GM10248 (cell line): ENCODE data around the gene TFCP2L1.

Experiments used
- CTCF ChIA-PET: fragments of 300-600 bp; sonication (Branson Sonifier 250); formaldehyde crosslinking; extraction: SDS; loops from one replicate; lab custom pipeline; 2021; ENCODE audit warnings: antibody characterized with exemption; lab: Yijun Ruan, JAX
- POLR2A ChIA-PET: fragments of 350-650 bp; sonication (Branson Sonifier 250); formaldehyde crosslinking; extraction: SDS; loops from one replicate; lab custom pipeline; 2020; ENCODE audit warnings: antibody characterized with exemption; lab: Yijun Ruan, JAX
- DNase-seq: peaks from one replicate; pipeline ENCODE4 v3.0.0; 2012; ENCODE audit errors: extremely low spot score
- TF ChIP-seq, protein P1 (sequence below): IDR thresholded peaks from 2 replicates; pipeline ENCODE4 v1.5.1; 2012; ENCODE audit warnings: mild to moderate bottlenecking, low read depth; ENCODE audit errors: extremely low read depth, missing control alignments, control extremely low read depth

Gene TFCP2L1

DNA sequence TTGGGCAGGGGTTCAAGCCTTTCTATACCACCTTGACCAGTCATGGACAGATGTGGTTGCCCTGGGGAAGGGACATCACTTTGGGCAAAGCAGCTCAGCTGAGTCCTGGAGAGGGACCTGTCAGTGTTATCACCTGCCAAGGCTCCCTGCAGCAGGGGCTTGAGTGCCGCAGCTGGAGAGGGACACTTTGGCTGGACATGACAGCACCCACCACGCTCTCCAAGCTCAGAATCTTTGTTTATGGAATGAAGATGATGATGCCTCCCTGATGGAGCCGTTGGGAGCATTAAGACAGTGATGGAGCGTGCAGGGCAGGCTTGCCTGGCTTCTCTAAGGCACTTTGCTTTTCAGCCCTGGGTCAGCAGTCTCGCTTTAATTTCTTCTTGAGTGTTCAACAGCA lies 4.3 kb upstream of the TFCP2L1 start:
- TF ChIP-seq, protein P1, sequence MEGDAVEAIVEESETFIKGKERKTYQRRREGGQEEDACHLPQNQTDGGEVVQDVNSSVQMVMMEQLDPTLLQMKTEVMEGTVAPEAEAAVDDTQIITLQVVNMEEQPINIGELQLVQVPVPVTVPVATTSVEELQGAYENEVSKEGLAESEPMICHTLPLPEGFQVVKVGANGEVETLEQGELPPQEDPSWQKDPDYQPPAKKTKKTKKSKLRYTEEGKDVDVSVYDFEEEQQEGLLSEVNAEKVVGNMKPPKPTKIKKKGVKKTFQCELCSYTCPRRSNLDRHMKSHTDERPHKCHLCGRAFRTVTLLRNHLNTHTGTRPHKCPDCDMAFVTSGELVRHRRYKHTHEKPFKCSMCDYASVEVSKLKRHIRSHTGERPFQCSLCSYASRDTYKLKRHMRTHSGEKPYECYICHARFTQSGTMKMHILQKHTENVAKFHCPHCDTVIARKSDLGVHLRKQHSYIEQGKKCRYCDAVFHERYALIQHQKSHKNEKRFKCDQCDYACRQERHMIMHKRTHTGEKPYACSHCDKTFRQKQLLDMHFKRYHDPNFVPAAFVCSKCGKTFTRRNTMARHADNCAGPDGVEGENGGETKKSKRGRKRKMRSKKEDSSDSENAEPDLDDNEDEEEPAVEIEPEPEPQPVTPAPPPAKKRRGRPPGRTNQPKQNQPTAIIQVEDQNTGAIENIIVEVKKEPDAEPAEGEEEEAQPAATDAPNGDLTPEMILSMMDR: no peak
- ChIA-PET POLR2A (no interaction called here), CTCF (no interaction called here)
- DNase-seq: no peak

DNA sequence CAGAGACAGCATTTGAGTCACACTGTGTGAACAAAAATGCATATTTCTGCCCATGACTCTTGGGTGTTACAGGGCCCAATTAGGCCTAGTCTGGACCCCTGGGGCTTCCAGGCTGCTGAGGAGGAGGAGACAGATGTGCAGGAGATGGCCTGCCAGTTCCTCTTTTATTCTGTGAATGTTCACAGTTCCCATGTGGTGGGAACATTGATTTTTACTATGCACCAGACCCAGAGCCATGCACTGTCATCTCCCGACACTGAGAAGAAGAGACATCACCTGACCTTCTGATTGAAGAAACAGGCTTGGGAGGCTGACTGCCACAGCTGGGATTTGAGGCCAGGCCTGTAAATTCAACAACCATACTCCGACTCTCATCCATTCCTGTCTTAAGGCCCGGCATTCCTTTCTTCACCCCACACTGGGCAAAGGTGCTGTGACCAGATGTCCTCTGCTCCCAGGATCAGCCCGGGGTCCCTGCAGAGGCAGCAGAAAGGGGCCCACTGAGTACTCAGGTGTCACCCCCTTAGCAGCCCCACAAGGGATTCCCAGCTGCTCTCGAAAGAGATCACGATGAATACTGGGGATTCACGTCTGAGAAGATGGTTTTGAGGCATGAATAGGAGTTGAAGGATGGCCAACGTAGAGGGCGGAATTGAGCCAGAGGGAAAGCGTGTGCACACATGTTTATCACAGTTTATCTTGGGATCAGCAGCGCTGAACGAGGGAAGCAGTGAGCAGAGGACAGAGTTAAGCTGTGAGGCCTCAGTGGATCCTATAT lies 3.6 kb upstream of the TFCP2L1 start:
- CTCF ChIA-PET: no interaction called here
- DNase-seq: no peak
- POLR2A ChIA-PET: no interaction called here

DNA sequence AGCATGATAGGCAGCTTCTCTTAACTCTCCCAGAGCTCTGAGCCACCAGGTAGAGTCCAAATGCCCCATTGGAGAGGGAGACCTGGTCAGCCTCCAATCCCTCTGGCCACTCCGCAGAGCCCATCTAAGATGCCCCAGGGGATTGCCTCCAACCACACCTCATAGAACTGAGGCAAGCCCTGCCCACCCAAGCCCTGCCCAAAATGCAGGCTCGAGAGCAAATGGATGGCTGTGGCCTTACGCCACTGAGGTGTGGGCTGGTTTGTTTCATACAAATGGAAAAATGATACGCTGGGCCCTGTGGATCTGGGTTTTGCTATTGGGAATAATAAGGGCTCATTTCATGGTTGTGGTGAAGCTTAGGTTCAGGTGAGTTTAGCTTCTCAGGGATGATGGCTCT lies 3.0 kb upstream of the TFCP2L1 start:
- ChIA-PET CTCF (interaction anchor here (1.8 kb wide), 1 partner anchor 12 kb away, joined by 6 read pairs; no protein-coding TSS in a partner anchor), POLR2A (no interaction called here)
- DNase-seq: no peak
- TF ChIP-seq, protein P1: no peak

More for the DNA sequence above, 3.6 kb upstream of the TFCP2L1 start:
- TF ChIP-seq, protein P1: no peak

DNA sequence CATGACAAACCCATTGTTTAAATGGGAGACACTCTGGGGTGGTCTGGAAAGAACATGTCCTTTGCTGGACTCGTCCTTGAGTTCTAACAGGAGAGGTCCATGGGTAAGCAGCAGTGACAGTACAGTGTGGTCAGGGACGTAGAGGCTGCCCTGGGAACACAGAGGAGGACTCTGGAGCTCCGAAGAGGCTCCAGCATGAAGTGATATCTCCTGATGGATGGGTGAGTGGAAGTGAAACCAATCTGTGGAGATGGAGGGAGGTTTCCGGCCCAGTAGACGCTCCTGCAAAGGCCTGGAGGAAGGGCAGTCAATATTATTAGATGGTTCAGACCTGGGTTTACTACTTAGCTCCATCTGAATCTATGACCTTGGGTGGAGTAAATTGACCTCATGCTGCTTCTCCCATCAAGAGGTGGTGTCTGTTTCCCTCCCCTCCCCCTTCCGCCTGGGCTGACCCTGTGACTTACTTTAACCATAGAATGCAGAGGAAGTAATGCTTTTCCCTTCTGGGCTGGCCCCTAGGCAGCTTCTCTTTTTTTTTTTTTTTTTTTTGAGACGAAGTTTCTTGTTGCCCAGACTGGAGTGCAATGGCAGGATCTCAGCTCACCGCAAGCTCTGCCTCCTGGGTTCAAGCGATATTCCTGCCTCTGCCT lies 2.3 kb upstream of the TFCP2L1 start:
- ChIA-PET POLR2A (no interaction called here), CTCF (interaction anchor here (1.8 kb wide), 1 partner anchor 13 kb away, joined by 6 read pairs; no protein-coding TSS in a partner anchor)
- TF ChIP-seq, protein P1: no peak
- no peak for DNase-seq

DNA sequence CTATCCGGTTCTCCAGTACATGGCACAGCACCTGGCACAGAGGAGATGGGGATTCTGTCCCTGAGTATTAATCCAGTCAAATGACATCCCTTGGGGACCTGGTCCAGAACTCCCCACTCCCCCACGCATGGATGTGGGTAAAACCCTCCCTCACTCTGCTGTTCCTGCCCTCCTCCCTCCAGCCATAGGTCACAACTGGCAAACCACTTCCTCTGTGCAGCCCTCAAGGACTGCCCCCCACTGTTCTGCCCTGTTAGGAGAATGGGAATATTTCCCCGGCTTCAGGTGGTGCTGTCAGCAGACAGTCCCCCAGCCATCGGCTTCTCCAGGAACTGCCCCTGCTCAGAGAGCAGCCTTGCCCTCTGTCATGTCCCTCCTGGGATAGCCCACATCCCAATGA lies 1.5 kb upstream of the TFCP2L1 start:
- DNase-seq: no peak
- POLR2A ChIA-PET: no interaction called here
- TF ChIP-seq, protein P1: no peak
- CTCF ChIA-PET: interaction anchor here (1.8 kb wide), 1 partner anchor 13 kb away, joined by 6 read pairs; no protein-coding TSS in a partner anchor

DNA sequence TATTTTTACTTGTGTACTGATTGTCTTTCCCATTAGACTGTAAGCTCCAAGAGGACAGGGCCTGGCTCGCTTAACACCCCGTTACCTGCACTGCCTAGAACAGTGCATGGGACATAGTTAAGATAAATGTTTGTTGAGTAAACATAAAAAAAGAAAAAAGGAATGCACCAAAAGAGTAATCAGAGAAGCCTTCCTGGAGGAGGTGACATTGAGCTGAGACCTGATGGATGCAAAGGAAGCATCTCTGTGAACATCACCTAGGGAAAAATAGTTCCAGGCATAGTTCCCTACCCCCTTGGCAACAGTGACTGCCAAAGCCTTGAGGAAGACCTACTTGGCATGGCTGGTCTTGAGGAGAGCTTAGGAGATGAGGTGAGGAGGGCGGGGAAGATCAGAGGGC lies 924 bp upstream of the TFCP2L1 start:
- ChIA-PET CTCF (interaction anchor here (1.6 to 1.8 kb wide), 2 partner anchors 14 to 86 kb away, joined by 3 to 6 read pairs; no protein-coding TSS in a partner anchor), POLR2A (no interaction called here)
- DNase-seq: no peak
- TF ChIP-seq, protein P1: no peak
